Glutamatergic neuron (in vitro differentiated cells): ENCODE results near the gene GNS. TPM values are rescaled to one million over a fixed set of nuclear protein-coding genes. Genes with fewer than 3 reads are reported as not detected.
"Not testable (repeated sequence)": the region's sequence is repeated elsewhere in the genome, so short reads cannot be mapped to it uniquely, and the experiment has no call there.

Experiments
- DNase-seq: peaks from one replicate; pipeline ENCODE4 v3.0.0; 2022
- H3K27ac Mint-ChIP-seq: one replicate; pipeline ENCODE4 v1.8.0; 2020; ENCODE audit warnings: mild to moderate bottlenecking, mixed read lengths, inconsistent platforms; ENCODE audit not compliant: unreplicated experiment
- H3K27me3 Mint-ChIP-seq: one replicate; pipeline ENCODE4 v1.8.0; 2020; ENCODE audit warnings: mild to moderate bottlenecking, moderate library complexity, mixed read lengths, inconsistent platforms; ENCODE audit not compliant: unreplicated experiment
- H3K36me3 Mint-ChIP-seq: one replicate; pipeline ENCODE4 v1.8.0; 2020; ENCODE audit warnings: mild to moderate bottlenecking, mixed read lengths, inconsistent platforms; ENCODE audit not compliant: unreplicated experiment
- H3K4me1 Mint-ChIP-seq: one replicate; pipeline ENCODE4 v1.8.0; 2020; ENCODE audit warnings: mild to moderate bottlenecking, low read depth, mixed read lengths, inconsistent platforms; ENCODE audit not compliant: unreplicated experiment
- H3K4me3 Mint-ChIP-seq: one replicate; pipeline ENCODE4 v1.8.0; 2020; ENCODE audit warnings: mild to moderate bottlenecking, mixed read lengths, inconsistent platforms; ENCODE audit not compliant: unreplicated experiment
- H3K9me3 Mint-ChIP-seq: one replicate; pipeline ENCODE4 v1.8.0; 2020; ENCODE audit warnings: mild to moderate bottlenecking, moderate library complexity, mixed read lengths, inconsistent platforms; ENCODE audit not compliant: unreplicated experiment
- total RNA-seq: library from RNA; stranded (reverse); fragmentation: NEBNext Ultra II Directional; extraction: Animal tissue kit (Norgen Biotek cat#: 25700); gene quantifications from one replicate; pipeline ENCODE4 v1.2.1, GENCODE V29; 2021; ENCODE audit not compliant: unreplicated experiment
- TF ChIP-seq, protein P1 (sequence below): fragments of 200-600 bp; sonication (generic); IDR thresholded peaks from one replicate; pipeline ENCODE4 v1.5.0; 2021; ENCODE audit not compliant: partially characterized antibody, unreplicated experiment

GNS gene
- total RNA-seq, 1 donor from 2014 or later: 145 TPM

DNA sequence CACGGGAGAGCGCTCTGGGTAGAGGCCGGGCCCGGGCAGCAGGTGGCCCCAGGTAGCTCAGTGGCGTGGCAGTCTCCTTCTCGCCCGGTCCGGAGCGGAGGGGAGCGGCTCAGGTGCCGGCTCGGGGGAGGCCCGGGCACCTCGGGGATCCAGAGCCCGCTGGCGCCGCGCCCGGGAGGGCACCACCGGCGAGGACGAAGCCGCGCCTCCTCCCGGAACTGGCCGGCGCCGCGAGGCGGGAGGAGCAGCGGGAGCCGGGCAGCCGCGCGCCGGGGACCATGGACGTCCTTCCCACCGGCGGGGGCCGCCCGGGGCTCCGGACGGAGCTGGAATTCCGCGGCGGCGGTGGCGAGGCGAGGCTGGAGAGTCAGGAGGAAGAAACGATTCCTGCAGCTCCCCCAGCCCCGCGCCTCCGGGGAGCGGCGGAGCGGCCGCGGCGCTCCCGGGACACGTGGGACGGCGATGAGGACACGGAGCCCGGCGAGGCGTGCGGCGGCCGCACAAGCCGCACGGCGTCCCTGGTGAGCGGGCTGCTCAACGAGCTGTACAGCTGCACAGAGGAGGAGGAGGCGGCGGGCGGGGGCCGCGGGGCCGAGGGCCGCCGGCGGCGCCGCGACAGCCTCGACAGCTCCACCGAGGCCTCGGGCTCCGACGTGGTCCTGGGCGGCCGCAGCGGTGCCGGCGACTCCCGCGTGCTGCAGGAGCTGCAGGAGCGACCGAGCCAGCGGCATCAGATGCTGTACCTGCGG, 21.5 kb upstream of the GNS start:
- H3K4me1 Mint-ChIP-seq: peaks cover 10% of the 10 kb centered on the region
- H3K27me3 Mint-ChIP-seq: peaks cover 6% of the 10 kb centered on the region
- H3K27ac Mint-ChIP-seq: no peak overlapping the region
- peak; percentile 62 for DNase-seq
- H3K4me3 Mint-ChIP-seq: peak overlapping the region; percentile 87
- peaks cover 11% of the 10 kb centered on the region for H3K9me3 Mint-ChIP-seq
- TF ChIP-seq, protein P1, sequence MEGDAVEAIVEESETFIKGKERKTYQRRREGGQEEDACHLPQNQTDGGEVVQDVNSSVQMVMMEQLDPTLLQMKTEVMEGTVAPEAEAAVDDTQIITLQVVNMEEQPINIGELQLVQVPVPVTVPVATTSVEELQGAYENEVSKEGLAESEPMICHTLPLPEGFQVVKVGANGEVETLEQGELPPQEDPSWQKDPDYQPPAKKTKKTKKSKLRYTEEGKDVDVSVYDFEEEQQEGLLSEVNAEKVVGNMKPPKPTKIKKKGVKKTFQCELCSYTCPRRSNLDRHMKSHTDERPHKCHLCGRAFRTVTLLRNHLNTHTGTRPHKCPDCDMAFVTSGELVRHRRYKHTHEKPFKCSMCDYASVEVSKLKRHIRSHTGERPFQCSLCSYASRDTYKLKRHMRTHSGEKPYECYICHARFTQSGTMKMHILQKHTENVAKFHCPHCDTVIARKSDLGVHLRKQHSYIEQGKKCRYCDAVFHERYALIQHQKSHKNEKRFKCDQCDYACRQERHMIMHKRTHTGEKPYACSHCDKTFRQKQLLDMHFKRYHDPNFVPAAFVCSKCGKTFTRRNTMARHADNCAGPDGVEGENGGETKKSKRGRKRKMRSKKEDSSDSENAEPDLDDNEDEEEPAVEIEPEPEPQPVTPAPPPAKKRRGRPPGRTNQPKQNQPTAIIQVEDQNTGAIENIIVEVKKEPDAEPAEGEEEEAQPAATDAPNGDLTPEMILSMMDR: no peak
- H3K36me3 Mint-ChIP-seq: peaks cover 3% of the 10 kb centered on the region

DNA sequence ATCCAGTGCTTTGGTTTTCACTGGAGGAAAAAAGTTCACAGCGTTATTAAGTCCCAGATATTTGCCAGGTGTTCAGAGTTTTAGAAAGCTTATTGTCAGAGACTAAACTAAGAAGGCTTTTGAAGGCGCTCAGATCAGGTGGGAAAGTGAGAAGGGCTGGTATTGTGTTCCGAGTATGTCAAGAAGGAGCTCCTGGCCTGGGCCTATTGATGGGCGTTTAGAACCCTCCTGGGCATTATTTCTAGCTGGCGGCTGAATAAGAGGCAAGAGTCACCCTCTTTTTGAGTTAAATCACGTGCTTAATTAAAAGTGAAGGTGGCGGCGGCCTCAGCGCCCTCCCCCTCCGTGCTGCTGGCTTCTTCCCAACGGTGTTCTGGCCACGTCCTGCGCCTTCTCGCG, 20.9 kb upstream of the GNS start:
- no peak for DNase-seq
- peaks cover 10% of the 10 kb centered on the region for H3K4me1 Mint-ChIP-seq
- peaks cover 9% of the 10 kb centered on the region for H3K36me3 Mint-ChIP-seq
- peaks cover 6% of the 10 kb centered on the region for H3K27me3 Mint-ChIP-seq
- H3K9me3 Mint-ChIP-seq: peaks cover 13% of the 10 kb centered on the region
- TF ChIP-seq, protein P1: no peak
- no peak overlapping the region for H3K27ac Mint-ChIP-seq
- H3K4me3 Mint-ChIP-seq: peak overlapping the region; percentile 87

DNA sequence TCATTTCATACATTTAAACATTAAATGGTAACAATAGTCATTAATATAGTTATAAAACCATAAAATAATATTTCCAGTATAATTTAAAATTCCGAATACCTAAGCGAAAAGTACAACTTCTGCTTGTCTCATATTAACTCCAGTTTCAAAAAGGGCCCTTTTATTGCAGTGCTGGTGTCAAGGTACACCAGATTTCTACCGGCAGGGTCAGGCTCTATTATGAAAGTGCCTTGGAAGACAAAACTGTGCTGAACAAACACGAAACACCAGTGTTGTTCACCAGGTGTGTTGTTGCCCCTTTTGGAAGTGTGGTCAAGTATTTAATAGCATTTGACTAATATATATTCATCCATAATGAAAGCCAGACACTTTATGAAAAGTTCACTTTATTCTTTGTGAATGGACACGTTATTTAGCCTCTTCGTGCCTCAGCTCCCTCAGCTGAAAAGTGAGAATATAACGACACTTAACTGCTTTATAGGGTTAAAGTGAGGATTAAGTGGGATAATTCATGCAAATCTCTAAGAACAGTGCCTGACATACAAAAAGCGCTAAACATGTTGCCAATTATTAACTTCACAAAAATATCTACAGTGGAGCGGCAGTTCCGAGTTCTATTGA, 20.3 kb upstream of the GNS start:
- no peak for DNase-seq
- peaks cover 6% of the 10 kb centered on the region for H3K27me3 Mint-ChIP-seq
- no peak overlapping the region for H3K27ac Mint-ChIP-seq
- TF ChIP-seq, protein P1: no peak
- peaks cover 10% of the 10 kb centered on the region for H3K4me1 Mint-ChIP-seq
- H3K4me3 Mint-ChIP-seq: peak overlapping the region; percentile 87
- peaks cover 14% of the 10 kb centered on the region for H3K9me3 Mint-ChIP-seq
- peaks cover 10% of the 10 kb centered on the region for H3K36me3 Mint-ChIP-seq

DNA sequence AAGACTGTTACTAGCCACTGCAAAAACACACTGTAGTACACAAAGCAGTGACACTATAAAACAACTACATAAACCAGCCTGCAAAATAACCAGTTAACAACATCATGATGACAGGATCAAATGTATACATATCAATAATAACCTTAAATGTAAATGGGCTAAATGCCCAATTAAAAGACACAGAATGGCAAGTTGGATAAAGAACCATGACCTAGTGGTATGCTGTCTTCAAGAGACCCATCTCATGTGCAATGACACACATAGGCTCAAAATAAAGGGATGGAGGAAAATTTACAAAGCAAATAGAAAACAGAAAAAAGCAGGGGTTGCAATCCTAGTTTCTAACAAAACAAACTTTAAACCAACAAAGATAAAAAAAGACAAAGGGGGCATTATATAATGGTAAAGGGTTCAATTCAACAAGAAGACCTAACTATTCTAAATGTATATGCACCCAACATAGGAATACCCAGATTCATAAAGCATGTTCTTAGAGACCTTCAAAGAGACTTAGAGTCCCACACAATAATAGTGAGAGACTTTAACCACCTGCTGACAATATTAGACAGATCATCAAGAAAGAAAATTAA, 16.0 kb upstream of the GNS start:
- not testable (repeated sequence) for H3K9me3 Mint-ChIP-seq, H3K27me3 Mint-ChIP-seq

DNA sequence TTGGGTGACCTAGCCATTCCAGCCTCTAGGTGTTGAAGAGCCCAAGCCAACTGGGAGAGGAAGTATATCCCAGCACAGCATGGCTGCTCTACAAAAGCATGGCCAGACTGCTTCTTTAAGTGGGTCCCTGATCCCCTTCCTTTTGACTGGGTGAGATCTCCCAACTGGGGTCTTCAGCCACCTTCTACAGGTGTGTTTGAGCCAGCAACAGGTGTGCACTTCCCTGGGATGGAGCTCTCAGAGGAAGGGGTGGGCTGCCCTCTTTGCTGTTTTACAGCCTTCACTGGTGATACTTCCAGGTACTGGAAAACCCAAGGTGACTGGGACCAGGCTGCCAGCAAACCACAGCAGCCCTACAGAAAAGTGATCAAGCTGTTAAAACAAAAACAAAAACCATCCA, 14.2 kb upstream of the GNS start:
- no peaks in the 10 kb centered on the region for H3K4me1 Mint-ChIP-seq
- DNase-seq: no peak
- H3K27me3 Mint-ChIP-seq: peaks cover 1% of the 10 kb centered on the region
- H3K36me3 Mint-ChIP-seq: peaks cover 15% of the 10 kb centered on the region
- TF ChIP-seq, protein P1: no peak
- H3K4me3 Mint-ChIP-seq: no peak overlapping the region
- no peak overlapping the region for H3K27ac Mint-ChIP-seq
- H3K9me3 Mint-ChIP-seq: peaks cover 4% of the 10 kb centered on the region

More for the DNA sequence above, 16.0 kb upstream of the GNS start:
- H3K36me3 Mint-ChIP-seq: peaks cover 15% of the 10 kb centered on the region
- not testable (repeated sequence) for DNase-seq, H3K4me1 Mint-ChIP-seq, H3K4me3 Mint-ChIP-seq, H3K27ac Mint-ChIP-seq
